Activated naive CD4-positive, alpha-beta T cell treated with anti-CD3 and anti-CD28 coated beads, Interleukin-2, amount 50 U/mL, for 72 hours (primary cell): Measurements from ENCODE around the gene KCNQ1. TPM values are rescaled to one million over a fixed set of nuclear protein-coding genes. Genes with fewer than 3 reads are reported as not detected.

Source experiments
- ATAC-seq, 2 donors: fragments of 150-1000 bp; cut with Tn5 transposase; 2 replicates each; pipeline ENCODE4 v1.10.0; 2021; ENCODE audit warnings: mild to moderate bottlenecking in 2 of 2, moderate library complexity in 2 of 2
- DNase-seq, 2 donors: peaks; one replicate each; pipeline ENCODE4 v3.0.0; 2021 to 2022; ENCODE audit warnings: low spot score in 2 of 2
- H3K27ac Mint-ChIP-seq, 2 donors: one replicate each; pipeline ENCODE4 v1.8.0; 2022; ENCODE audit warnings: mild to moderate bottlenecking in 2 of 2, mixed read lengths in 2 of 2
- H3K36me3 Mint-ChIP-seq, 2 donors: one replicate each; pipeline ENCODE4 v1.8.0; 2022; ENCODE audit warnings: mixed read lengths in 2 of 2
- H3K9me3 Mint-ChIP-seq, 2 donors: one replicate each; pipeline ENCODE4 v1.8.0; 2022; ENCODE audit warnings: mixed read lengths in 2 of 2
- total RNA-seq, 2 donors: library from RNA; stranded (reverse); gene quantifications; one replicate each; pipeline ENCODE4 v1.2.3, GENCODE V29; 2022

The KCNQ1 gene
- total RNA-seq, 2 donors from 2014 or later: 12.2 to 19.3 TPM

GRCh38 chr11:2562890-2563212, 118.0 kb downstream of the KCNQ1 start:
- H3K27ac Mint-ChIP-seq: no peak overlapping the region
- ATAC-seq (no peak), DNase-seq (no peak)

DNA sequence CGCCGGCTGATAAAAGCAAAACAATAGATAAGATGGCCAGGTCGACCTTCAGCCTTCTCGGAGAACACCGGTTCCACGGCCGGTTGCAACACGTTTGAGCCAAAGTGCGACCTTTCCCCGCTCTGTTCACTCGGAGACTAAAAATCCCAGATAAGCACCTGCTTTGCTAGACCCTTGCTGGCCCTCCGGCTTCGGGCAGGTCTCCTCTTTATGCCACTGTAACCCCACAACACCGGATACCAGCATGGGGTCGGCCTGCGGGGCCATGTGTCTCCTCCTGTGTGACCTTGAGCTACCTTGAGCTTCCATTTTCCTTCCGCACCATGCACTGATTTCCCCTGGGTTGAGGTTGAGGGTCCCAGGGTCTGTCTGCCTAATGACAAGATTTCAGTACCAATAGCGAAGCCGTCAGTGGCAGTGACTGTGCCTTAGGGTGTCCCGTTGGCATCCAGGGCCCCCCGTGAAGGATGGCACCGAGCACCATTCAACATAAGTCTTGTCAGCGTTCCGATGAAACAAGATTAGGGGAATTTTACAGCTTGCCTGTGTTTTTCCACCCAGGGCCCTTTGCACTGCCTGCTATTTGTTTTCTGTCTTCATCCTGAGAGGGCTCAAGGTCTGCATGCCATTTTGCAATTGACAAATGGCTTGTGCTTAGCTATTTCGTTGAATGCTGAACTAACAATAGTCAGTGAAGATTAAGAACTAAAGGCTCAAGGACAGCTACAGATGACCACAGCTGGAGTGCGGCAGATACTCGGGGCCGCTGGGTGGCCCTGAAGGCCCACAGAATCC, 118.6 kb downstream of the KCNQ1 start:
- Mint-ChIP-seq H3K27ac (no peak overlapping the region), H3K36me3 (no peaks in the 10 kb centered on the region), H3K9me3 (no peaks in the 10 kb centered on the region)
- DNase-seq (peak in 1 of 2 donors; percentile 35), ATAC-seq (no peak)

More at GRCh38 chr11:2562890-2563212, 118.0 kb downstream of the KCNQ1 start:
- H3K36me3 Mint-ChIP-seq: no peaks in the 10 kb centered on the region
- H3K9me3 Mint-ChIP-seq: no peaks in the 10 kb centered on the region

- ATAC-seq (no peak), DNase-seq (no peak)
- H3K9me3 Mint-ChIP-seq: no peaks in the 10 kb centered on the region
Measured at GRCh38 chr11:2564008-2564530, 119.3 kb downstream of the KCNQ1 start.

DNA sequence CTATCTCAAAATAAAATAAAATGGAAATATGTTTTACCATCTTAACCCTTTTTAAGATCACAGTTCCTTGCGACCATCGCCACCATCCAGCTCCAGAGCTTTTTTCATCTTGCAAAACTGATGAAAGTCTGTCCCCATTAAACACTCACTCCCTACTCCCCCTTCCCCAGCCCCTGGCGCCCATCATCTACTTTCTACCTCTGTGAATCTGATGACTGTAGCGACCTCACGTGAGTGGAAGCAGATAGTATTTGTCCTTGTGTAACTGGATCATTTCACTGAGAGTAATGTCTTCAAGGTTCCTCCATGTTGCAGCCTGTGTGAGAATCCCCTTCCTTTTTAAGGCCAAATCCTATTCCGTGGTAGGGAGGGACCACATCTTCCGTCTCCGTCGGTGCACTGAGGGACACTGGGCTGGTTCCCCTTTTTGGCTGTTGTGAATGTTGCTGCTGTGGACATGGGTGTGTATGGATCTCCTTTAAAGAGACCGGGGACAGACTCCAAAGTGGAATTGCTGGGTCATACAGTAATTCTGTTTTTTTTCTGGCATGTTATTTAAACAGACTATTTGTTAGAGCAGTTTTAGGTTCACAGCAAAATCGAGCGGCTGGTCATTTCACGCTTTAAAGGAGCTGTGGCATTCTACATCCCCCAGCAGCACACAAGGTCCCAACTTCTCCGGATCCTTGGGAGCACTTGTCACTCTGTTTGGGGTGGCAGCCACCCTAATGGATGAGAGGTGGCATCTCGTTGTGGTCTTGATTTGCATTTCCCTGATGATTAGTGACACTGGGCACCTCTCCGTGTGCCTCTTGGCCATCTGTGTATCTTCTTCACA, 120.0 kb downstream of the KCNQ1 start:
- H3K27ac Mint-ChIP-seq: peak overlapping the region in 1 of 2 donors; percentile 38
- H3K9me3 Mint-ChIP-seq: no peaks in the 10 kb centered on the region
- ATAC-seq (no peak), DNase-seq (no peak)
- no peaks in the 10 kb centered on the region for H3K36me3 Mint-ChIP-seq

More at GRCh38 chr11:2564008-2564530, 119.3 kb downstream of the KCNQ1 start:
- no peaks in the 10 kb centered on the region for H3K36me3 Mint-ChIP-seq
- no peak overlapping the region for H3K27ac Mint-ChIP-seq

- DNase-seq: peak in 1 of 2 donors; percentile 48
- ATAC-seq: no peak
- Mint-ChIP-seq H3K27ac (peak overlapping the region; percentile 33 to 38), H3K9me3 (no peaks in the 10 kb centered on the region), H3K36me3 (no peaks in the 10 kb centered on the region)
Measured at GRCh38 chr11:2565447-2566222, 120.8 kb downstream of the KCNQ1 start.

DNA sequence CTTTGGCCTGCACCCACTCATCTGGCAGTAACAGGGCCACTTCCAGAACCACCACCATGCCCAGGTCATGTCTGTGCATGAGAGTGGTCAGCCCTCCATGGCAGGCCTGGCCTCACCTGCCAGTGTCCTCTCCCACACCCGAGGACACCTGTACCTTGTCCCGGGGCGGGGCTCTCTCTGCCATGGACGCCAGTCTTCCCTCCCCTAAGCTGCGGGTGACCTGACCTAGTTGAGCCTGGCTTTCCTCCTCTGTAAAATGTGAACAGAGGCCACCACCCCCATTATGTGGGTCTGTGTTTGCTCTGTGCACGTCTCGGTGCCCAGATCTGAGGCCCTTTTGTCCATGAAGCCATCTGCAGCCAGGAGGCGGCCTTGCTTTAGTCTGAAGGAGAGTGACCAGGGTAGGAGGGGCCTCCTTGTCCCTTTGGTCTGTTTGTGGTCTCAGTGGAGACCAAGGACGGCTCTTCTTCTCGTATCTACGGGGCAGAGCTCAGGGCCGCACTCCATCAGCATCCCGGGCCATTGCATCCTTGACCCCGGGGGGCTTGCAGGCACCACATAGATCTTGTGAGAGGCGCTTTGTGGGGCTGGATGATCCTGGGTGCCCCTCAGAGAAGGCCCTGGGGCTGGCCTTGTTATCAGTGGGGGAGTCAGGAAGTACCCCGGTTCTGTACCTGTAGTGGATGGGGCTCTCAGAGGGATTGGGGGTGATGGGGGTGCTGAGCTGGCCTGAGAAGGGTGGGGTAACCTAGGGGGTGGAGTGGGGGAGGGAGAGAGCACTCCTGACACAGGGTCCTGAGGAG, 121.6 kb downstream of the KCNQ1 start:
- Mint-ChIP-seq H3K36me3 (no peaks in the 10 kb centered on the region), H3K9me3 (no peaks in the 10 kb centered on the region)
- no peak for DNase-seq

DNA sequence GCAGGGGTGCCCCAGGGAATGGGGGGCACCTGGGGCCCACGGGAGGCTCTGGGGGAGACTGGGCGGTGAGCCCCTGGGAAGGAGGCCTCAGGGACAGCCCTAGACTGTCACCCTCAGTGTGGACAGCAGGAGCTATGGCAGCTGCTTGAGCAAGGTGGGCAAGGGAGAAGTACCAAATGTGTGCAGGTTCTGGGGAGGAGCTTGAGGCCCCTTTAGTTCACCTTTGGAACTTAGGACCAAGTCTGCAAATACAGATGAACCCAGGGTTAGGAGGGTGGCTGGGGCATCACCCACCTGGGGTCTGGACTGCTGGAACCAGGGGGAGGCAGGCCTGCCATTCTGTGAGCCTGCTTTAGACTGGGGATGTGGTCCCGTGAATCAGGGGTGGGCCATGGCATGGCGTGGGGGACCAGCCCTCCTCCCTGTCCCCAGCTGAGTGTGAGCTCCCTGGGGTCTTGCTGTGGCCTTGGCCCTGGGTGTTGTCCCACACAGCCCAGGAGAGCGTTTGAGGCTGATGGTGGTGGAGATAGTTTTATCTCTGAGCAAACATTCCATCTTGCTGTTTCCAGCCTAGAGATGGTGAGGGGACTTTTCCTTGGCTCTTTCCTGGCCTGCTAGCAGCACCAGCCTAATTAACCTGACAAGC, 122.3 kb downstream of the KCNQ1 start:
- Mint-ChIP-seq H3K9me3 (no peaks in the 10 kb centered on the region), H3K36me3 (no peaks in the 10 kb centered on the region), H3K27ac (peak overlapping the region; percentile 9 to 33)
- peak in 1 of 2 donors; percentile 46 for DNase-seq
- ATAC-seq: no peak

More for the DNA sequence above, 121.6 kb downstream of the KCNQ1 start:
- no peak for ATAC-seq
- peak overlapping the region; percentile 33 to 36 for H3K27ac Mint-ChIP-seq

DNA sequence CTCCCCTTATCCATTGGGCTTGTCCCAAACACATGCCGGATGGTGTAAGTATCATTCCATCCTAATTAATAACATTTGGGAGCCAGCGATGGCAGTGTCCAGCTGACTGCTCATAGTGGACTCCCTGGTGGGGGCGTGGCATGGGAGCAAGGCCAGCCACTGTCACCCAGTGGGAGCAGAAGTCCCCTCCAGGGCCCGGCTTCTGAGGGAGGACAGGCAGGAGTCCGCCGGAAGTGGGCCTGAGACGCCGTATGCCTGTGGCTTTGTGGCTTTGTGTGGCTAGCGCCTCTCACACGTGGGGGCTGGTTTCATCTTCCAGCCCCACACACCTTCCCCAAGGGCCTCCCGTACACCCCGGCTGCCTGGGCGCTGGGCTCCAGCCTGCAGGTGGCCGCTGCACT, 124.5 kb downstream of the KCNQ1 start:
- peak in 1 of 2 donors; percentile 14 for ATAC-seq
- H3K9me3 Mint-ChIP-seq: no peaks in the 10 kb centered on the region
- H3K36me3 Mint-ChIP-seq: no peaks in the 10 kb centered on the region
- DNase-seq: no peak
- H3K27ac Mint-ChIP-seq: no peak overlapping the region

GRCh38 chr11:2569731-2570210, 125.0 kb downstream of the KCNQ1 start:
- H3K27ac Mint-ChIP-seq: no peak overlapping the region
- no peaks in the 10 kb centered on the region for H3K9me3 Mint-ChIP-seq
- ATAC-seq (no peak), DNase-seq (no peak)
- no peaks in the 10 kb centered on the region for H3K36me3 Mint-ChIP-seq

GRCh38 chr11:2570211-2570811, 125.5 kb downstream of the KCNQ1 start:
- DNase-seq: no peak
- Mint-ChIP-seq H3K27ac (no peak overlapping the region), H3K36me3 (no peaks in the 10 kb centered on the region), H3K9me3 (no peaks in the 10 kb centered on the region)
- no peak for ATAC-seq

- Mint-ChIP-seq H3K9me3 (no peaks in the 10 kb centered on the region), H3K27ac (no peak overlapping the region), H3K36me3 (no peaks in the 10 kb centered on the region)
- DNase-seq (no peak), ATAC-seq (no peak)
Measured at GRCh38 chr11:2570841-2571597, 126.2 kb downstream of the KCNQ1 start.

DNA sequence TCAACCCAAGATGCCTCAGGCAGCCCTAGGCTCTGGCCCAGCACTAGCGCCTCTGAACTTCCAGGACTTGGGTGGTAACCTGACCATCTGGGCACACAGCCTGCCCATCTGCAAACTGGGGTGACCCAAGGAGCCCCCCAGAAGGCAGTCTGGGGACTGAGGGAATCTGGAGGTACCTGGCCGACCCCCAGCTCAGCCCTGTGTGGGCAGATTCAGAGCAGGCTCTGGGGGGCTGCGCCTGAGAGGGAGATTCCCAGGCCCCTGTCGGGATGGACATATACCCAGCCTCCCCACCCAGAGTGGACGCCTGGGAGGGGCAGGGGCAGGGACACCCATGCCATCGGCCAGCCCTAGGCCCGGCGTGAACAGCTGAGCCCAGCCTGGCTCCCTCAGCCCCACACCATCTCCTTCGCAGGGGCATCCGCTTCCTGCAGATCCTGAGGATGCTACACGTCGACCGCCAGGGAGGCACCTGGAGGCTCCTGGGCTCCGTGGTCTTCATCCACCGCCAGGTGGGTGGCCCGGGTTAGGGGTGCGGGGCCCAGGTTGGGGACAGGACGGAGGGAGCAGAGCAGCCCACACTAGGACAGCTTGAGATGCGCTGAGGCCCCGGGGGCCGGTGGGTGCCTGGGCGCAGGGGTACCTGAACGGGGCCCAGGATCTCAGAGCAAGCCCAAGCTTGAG, 126.9 kb downstream of the KCNQ1 start:
- ATAC-seq (no peak), DNase-seq (no peak)
- Mint-ChIP-seq H3K36me3 (no peaks in the 10 kb centered on the region), H3K27ac (no peak overlapping the region), H3K9me3 (no peaks in the 10 kb centered on the region)

DNA sequence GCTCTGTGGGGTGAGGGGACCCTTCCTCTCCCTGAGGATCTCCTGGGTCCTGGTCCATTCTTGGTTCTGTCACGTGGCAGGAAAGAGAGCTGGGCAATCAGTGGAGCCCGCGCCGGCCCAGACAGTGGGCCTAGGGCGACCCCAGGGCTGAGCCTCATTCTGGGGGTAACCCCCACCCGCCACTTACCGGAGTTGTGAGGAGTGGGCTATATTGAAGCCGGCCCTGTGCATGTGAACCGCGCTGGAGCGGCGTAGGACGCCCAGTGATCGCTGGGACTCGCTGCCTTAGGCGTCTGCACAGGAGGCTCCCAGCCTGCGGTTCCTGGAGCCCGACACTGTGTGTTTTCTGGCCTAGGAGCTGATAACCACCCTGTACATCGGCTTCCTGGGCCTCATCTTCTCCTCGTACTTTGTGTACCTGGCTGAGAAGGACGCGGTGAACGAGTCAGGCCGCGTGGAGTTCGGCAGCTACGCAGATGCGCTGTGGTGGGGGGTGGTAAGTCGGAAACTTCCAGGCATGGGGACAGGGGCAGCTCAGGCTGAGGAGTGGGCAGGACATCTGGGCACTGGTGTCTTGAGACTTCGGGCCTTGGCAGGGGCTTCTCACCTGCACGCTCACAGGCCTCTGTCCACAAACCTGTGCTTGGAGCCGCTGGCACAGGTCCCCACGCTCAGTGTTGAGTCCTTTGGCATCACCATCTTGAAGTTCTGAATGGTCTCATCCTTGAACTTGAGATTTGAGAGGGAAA, 127.9 kb downstream of the KCNQ1 start:
- H3K27ac Mint-ChIP-seq: no peak overlapping the region
- H3K9me3 Mint-ChIP-seq: no peaks in the 10 kb centered on the region
- no peak for ATAC-seq
- DNase-seq: peak in 1 of 2 donors; percentile 30
- no peaks in the 10 kb centered on the region for H3K36me3 Mint-ChIP-seq
